Upper lobe of left lung (tissue), 4 donors: ENCODE results near the gene MLX.

Experiments used
- POLR2A ChIP-seq, 4 donors: fragments of 450-650 bp; IDR thresholded peaks; one replicate each; pipeline ENCODE4 v1.5.1; 2016 to 2017; ENCODE audit warnings: antibody characterized with exemption in 4 of 4, mild to moderate bottlenecking in 2 of 4
- POLR2AphosphoS5 ChIP-seq, 2 donors: sonication (generic); formaldehyde crosslinking; IDR thresholded peaks; one replicate each; pipeline ENCODE4 v1.5.1; 2017; ENCODE audit warnings: antibody characterized with exemption in 2 of 2
- TF ChIP-seq, protein P1 (sequence below), 6 experiments: fragments of 450-650 bp in 4 of 6; fragments of 200-600 bp in 2 of 6; sonication (generic) in 2 of 6; IDR thresholded peaks; one replicate each; pipeline ENCODE4 v1.5.1; 2016 to 2019; ENCODE audit warnings: antibody characterized with exemption in 6 of 6

DNA sequence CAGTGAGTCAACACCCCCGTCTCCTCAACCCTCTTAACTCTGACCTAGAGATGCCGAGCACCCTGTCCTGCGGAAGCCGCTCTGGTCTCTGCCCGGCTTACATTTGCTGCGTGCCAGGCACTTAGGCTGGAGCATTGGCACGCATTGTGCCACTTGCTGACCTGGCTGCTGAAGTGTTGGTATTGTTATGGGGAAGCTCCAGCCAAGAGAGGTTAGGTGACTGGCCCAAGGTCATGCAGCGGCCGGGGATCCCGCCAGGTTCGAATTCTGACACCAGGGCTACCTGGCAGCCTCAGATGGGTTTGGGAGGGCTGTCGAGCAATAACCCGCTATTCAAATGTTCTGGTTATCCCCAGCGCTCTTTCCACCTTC lies 19.2 kb upstream of the MLX start:
- TF ChIP-seq POLR2AphosphoS5 (IDR thresholded peaks at IDR 0.05) (no peak), POLR2A (IDR thresholded peaks at IDR 0.05) (peak in 1 of 4 donors; percentile 16)
- TF ChIP-seq, protein P1, sequence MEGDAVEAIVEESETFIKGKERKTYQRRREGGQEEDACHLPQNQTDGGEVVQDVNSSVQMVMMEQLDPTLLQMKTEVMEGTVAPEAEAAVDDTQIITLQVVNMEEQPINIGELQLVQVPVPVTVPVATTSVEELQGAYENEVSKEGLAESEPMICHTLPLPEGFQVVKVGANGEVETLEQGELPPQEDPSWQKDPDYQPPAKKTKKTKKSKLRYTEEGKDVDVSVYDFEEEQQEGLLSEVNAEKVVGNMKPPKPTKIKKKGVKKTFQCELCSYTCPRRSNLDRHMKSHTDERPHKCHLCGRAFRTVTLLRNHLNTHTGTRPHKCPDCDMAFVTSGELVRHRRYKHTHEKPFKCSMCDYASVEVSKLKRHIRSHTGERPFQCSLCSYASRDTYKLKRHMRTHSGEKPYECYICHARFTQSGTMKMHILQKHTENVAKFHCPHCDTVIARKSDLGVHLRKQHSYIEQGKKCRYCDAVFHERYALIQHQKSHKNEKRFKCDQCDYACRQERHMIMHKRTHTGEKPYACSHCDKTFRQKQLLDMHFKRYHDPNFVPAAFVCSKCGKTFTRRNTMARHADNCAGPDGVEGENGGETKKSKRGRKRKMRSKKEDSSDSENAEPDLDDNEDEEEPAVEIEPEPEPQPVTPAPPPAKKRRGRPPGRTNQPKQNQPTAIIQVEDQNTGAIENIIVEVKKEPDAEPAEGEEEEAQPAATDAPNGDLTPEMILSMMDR (IDR thresholded peaks at IDR 0.05): no peak
